Right lobe of liver (tissue), 4 donors: ENCODE data around the gene ACE.

Experiments used
- POLR2A ChIP-seq: fragments of 450-650 bp; IDR thresholded peaks from one replicate; pipeline ENCODE4 v1.6.1; 2017; ENCODE audit warnings: antibody characterized with exemption, mild to moderate bottlenecking
- TF ChIP-seq, protein P1 (sequence below), 4 donors: fragments of 200-600 bp in 3 of 4; fragments of 450-650 bp in 1 of 4; IDR thresholded peaks; one replicate each; pipeline versions ENCODE4 v1.5.1 to v1.8.0; 2016 to 2022; ENCODE audit warnings: antibody characterized with exemption in 4 of 4, mild to moderate bottlenecking in 2 of 4
- donor health status: DM: no; HTN: no; CAD: no.
- donor health status: DM: no; HTN: no; CAD: no.
- donor health status: DM: no; HTN: yes; CAD: no.

DNA sequence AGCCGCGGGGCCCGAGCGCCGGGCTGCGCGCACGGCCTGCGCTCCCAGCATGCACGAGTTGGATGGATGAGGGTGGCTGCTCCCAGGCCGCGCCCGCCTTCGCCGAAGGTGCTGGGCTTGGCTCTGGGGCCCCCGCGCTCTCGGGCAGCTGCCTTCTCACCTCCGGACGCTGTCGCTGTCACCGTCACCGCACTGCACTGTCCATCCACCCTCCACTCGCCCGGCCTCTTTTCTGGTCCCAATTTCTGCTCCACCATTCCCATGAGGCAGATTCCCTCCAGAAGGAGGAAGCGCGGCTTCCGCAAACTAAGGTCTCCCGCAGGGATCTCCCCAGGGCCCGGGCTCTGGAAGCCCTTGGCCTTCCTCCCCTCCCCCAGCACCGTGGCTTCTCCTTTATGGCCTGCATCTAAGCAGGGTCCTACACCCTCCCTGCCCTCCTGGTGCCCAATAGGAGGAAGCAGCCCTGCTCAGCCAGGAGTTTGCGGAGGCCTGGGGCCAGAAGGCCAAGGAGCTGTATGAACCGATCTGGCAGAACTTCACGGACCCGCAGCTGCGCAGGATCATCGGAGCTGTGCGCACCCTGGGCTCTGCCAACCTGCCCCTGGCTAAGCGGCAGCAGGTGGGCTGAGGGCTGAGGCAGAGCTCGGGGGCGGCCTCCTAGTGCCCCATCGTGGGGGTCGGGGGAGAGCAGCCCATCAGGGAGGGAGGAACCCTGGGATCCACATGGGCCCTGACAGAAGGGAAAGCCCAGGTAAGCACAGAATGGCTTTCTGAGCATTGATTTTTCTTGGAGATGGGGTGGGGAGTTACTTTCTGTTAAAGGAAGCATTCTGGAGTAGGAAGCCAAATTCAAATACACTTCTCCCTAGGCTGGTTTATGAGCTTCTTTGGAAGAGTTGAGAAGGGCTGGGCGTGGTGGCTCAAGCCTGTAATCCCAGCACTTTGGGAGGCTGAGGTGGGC is 899 bp downstream of the ACE start:
- TF ChIP-seq, protein P1, sequence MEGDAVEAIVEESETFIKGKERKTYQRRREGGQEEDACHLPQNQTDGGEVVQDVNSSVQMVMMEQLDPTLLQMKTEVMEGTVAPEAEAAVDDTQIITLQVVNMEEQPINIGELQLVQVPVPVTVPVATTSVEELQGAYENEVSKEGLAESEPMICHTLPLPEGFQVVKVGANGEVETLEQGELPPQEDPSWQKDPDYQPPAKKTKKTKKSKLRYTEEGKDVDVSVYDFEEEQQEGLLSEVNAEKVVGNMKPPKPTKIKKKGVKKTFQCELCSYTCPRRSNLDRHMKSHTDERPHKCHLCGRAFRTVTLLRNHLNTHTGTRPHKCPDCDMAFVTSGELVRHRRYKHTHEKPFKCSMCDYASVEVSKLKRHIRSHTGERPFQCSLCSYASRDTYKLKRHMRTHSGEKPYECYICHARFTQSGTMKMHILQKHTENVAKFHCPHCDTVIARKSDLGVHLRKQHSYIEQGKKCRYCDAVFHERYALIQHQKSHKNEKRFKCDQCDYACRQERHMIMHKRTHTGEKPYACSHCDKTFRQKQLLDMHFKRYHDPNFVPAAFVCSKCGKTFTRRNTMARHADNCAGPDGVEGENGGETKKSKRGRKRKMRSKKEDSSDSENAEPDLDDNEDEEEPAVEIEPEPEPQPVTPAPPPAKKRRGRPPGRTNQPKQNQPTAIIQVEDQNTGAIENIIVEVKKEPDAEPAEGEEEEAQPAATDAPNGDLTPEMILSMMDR (IDR thresholded peaks at IDR 0.05), result no peak
- TF ChIP-seq POLR2A, result no peak
